ENCODE results near the gene PEAK1.
A peak's percentile ranks its signal among the peaks of the same experiment; 100 is the strongest.

The PEAK1 gene

DNA sequence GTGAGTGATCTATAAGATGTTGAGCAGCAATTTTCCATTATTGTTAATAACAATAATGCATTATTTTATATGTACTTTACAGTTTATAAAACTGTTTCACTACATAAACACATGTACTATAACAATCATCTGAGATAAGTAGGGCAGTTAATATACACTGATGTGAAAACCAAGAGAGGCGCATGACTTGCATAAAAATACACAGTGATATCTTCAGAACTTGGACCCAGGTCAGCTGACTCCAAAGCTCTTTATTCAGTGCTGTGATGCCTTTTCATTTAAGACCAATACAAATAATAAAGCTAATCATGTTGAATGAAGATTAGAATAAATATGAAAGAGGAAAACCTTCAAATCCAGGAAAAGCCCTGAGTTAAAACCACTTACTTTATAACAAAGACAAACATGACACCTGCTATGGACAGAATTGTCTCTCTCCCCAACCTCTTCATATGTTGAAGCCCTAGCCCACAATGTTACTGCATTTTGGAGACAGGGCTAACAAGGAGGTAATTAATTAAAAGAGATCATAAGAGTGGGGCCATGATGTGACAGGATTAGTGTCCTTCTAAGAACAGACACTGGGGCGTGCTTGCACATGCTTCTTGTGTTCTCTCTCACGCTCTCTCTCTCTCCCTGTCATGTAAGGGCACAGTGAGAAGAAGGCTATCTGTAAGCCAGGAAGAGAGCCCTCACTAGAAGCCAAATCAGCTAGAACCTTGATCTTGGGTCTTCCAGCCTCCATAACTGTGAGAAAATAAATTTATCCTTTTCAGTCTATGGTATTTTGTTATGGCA, 293.2 kb downstream of the PEAK1 start:
- no peak for DNase-seq
- in situ Hi-C loops (cut with MboI; ENCODE audit: low pct_unique_long_range_greater_than_20kb, low sequenced_read_pairs), result no loop called here

GRCh38 chr15:77123854-77124253, 296.1 kb downstream of the PEAK1 start:
- no peak for DNase-seq
- in situ Hi-C loops (cut with MboI; ENCODE audit: low pct_unique_long_range_greater_than_20kb, low sequenced_read_pairs), result no loop called here

GRCh38 chr15:77122576-77122975, 297.3 kb downstream of the PEAK1 start:
- DNase-seq, result no peak
- in situ Hi-C loops (cut with MboI; ENCODE audit: low pct_unique_long_range_greater_than_20kb, low sequenced_read_pairs), result no loop called here

- in situ Hi-C loops (cut with MboI; ENCODE audit: low pct_unique_long_range_greater_than_20kb, low sequenced_read_pairs), result no loop called here
- no peak for DNase-seq
These were observed 298.3 kb downstream of the PEAK1 start for GRCh38 chr15:77121599-77121998.

GRCh38 chr15:77120576-77120975, 299.3 kb downstream of the PEAK1 start:
- in situ Hi-C loops (cut with MboI; ENCODE audit: low pct_unique_long_range_greater_than_20kb, low sequenced_read_pairs), result no loop called here
- no peak for DNase-seq

DNA sequence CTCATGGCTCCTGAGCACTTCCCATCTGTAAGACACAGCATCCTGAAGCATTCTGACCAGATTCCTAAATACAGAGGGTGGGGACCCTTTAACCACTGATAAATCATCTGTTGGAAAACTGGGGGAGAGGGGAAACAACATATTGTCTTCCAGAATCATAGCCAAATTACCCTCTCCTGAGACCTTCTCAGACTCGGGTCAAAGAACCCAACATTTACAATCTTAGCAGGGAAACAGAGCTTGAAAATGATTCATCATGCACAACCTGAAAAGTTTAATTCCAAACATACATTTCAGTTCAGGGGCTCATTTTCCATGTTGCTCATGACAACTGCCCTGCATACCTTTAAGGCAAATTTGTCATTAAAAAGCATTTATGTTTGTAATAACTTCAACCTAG, 300.5 kb downstream of the PEAK1 start:
- in situ Hi-C loops (cut with MboI; ENCODE audit: low pct_unique_long_range_greater_than_20kb, low sequenced_read_pairs), result no loop called here
- no peak for DNase-seq

DNA sequence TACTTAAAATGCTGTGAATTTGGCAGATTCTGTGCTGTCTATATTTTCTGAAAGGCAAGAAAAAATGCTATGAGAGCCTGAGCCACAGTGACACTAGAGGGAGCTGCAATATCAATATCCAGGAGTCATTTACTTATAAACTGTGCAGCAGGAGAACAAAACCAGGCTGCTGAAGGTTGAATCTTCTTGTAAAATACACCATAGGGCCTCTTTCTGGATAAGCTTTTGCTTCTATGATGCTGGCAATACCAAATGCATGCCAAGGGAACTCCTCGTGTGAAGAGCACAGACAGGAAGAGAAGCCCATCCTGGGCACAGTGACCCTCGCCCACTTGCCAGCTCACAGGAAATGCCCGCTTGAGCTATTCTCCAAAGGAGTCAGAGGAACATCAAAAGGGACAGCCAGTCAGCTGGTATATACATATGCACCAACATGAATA, 301.0 kb downstream of the PEAK1 start:
- in situ Hi-C loops (cut with MboI; ENCODE audit: low pct_unique_long_range_greater_than_20kb, low sequenced_read_pairs), result no loop called here
- peak; percentile 90 for DNase-seq

GRCh38 chr15:77115179-77115578, 304.7 kb downstream of the PEAK1 start:
- in situ Hi-C loops (cut with MboI; ENCODE audit: low pct_unique_long_range_greater_than_20kb, low sequenced_read_pairs), result no loop called here

GRCh38 chr15:77112838-77113504, 306.9 kb downstream of the PEAK1 start:
- no peak for DNase-seq
- in situ Hi-C loops (cut with MboI; ENCODE audit: low pct_unique_long_range_greater_than_20kb, low sequenced_read_pairs), result no loop called here

More at GRCh38 chr15:77115179-77115578, 304.7 kb downstream of the PEAK1 start:
- no peak for DNase-seq

GRCh38 chr15:77111789-77112188, 308.1 kb downstream of the PEAK1 start:
- no peak for DNase-seq
- in situ Hi-C loops (cut with MboI; ENCODE audit: low pct_unique_long_range_greater_than_20kb, low sequenced_read_pairs), result no loop called here

- in situ Hi-C loops (cut with MboI; ENCODE audit: low pct_unique_long_range_greater_than_20kb, low sequenced_read_pairs), result no loop called here
- DNase-seq, result peak; percentile 70
These were observed 312.2 kb downstream of the PEAK1 start for GRCh38 chr15:77107531-77108355.

DNA sequence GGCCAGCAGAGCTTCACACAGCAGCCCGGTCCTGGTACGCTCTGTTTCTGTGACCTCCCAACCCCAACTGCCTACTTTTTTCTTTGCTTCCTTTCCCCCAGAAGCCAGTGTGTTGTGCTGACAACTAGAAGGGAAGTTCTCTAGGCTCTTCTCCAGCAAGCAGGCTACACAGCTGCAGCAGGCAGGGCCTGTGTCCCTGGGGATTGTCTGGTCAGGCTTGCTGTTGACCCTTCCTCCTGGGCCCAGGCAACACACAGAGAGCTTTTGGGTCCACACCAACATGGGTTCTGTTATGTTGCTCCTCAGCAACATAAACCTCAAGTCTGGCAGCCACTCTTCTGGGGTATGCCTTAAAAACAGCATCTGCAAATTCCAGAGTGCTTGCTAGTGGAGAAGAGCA, 312.8 kb downstream of the PEAK1 start:
- in situ Hi-C loops (cut with MboI; ENCODE audit: low pct_unique_long_range_greater_than_20kb, low sequenced_read_pairs), result no loop called here
- DNase-seq, result no peak

- in situ Hi-C loops (cut with MboI; ENCODE audit: low pct_unique_long_range_greater_than_20kb, low sequenced_read_pairs), result no loop called here
These were observed 315.7 kb downstream of the PEAK1 start for GRCh38 chr15:77104155-77104554.

DNA sequence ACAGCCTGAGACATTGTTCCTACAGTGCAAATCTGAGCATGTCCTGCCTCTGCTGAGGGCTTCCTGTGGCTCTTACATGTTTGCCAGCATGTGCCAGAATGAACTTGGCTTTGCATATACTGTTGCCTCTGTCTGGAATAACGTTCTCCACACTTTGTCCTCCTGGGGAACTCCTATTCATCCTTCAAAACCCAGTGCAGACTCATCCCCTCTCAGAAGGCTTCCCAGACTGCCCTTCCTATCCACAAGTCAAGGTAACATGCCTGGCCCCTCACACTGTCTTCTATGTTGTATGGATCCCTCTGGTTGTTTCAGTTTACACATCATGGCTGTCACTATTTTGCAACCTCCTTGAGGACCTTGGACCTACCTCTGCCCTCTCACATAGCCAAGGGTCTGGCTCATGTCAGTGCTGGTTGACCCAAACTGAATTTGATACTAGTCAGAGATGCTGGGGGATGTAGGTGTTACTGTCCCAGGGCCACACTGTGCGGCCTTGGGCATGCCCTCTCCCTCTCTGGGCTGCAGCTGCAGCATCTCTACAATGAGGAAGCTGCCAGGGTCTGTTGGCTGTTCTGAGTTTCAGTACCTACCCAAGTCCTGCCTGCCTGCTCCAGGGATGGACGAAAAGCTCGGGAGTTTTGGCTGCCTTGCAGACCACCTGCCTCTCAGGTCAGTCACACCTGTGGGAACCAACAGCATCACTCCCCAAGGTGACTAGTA, 320.0 kb downstream of the PEAK1 start:
- in situ Hi-C loops (cut with MboI; ENCODE audit: low pct_unique_long_range_greater_than_20kb, low sequenced_read_pairs), result no loop called here
- no peak for DNase-seq

More at GRCh38 chr15:77104155-77104554, 315.7 kb downstream of the PEAK1 start:
- no peak for DNase-seq

DNA sequence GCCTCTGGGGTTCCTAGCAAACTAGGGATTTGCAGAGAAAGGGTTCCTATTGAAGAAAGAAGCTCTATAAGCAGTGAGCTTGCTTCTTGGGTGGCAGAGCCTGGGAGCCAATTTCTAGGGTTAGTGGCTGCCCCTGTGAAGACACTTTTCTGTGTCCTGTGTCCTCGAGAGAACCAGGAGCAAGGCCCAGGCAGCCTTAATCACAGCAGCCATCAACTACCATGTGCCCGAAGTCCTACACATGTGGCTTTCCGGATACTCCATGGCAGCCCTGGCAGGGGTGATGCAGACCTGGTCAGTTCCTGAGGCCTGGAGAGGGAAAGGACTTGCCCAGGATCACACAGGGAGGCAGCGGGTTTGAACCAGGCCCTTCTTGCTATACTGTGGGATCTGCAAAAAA, 321.3 kb downstream of the PEAK1 start:
- no peak for DNase-seq
- in situ Hi-C loops (cut with MboI; ENCODE audit: low pct_unique_long_range_greater_than_20kb, low sequenced_read_pairs), result no loop called here

- in situ Hi-C loops (cut with MboI; ENCODE audit: low pct_unique_long_range_greater_than_20kb, low sequenced_read_pairs), result no loop called here
- no peak for DNase-seq
These were observed 322.0 kb downstream of the PEAK1 start for GRCh38 chr15:77097921-77098320.

DNA sequence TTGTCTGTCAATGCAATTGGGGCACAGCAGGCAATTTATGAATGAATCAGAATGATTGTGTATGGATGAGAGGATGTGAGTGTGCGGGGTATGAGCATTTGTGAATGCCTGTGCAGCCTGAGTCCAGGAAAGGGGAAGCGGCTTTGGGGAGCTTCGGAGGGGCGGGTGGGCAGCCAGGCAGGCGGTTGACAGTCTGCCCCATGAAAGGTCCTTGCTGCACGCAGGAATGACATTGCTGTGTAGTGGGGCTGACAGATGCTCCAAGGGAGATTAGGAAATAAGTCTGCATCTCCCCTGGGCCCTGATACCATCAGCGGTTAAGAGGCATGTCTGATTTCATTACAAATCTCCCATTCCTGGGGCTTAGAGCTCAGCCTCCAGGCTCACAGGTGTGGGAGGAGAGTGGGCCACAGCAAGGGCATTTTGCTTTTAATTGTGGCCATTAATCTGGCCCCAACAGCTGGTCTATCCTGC, 322.6 kb downstream of the PEAK1 start:
- peak; percentile 53 for DNase-seq

GRCh38 chr15:77096541-77096940, 323.4 kb downstream of the PEAK1 start:
- DNase-seq, result no peak
- in situ Hi-C loops (cut with MboI; ENCODE audit: low pct_unique_long_range_greater_than_20kb, low sequenced_read_pairs), result no loop called here

More for the DNA sequence above, 322.6 kb downstream of the PEAK1 start:
- in situ Hi-C loops (cut with MboI; ENCODE audit: low pct_unique_long_range_greater_than_20kb, low sequenced_read_pairs), result no loop called here

DNA sequence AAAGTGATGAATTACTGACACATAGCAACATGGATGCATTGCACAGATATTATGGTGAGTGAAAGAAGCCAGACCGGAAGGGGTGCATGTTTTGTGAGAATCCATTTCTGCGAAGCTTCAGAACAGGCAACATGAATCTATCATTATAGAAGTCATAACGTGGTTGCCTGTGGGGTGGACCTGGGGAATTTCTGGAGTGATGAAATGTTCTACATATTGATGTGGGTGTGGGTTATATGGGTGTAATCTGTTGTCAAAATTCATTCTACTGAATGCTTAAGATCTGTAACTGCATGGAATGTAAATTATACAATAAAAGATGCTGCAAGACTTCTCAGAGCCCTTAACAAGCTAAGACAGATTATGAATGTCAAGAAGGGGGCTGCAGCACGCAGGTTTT, 323.8 kb downstream of the PEAK1 start:
- in situ Hi-C loops (cut with MboI; ENCODE audit: low pct_unique_long_range_greater_than_20kb, low sequenced_read_pairs), result no loop called here
- no peak for DNase-seq
